Panc1 (cell line): Measurements from ENCODE around the gene SCG5.

Experiments
- POLR2AphosphoS5 ChIP-seq: IDR thresholded peaks from 2 replicates; pipeline ENCODE4 v1.6.1; 2012; ENCODE audit warnings: mild to moderate bottlenecking, low read depth, low read length, moderate library complexity
- TF ChIP-seq, protein P1 (sequence below): fragments of 450-650 bp; IDR thresholded peaks from 2 replicates; pipeline ENCODE4 v1.5.1; 2017; ENCODE audit warnings: mild to moderate bottlenecking
- TF ChIP-seq, protein P2 (sequence below), 2 experiments: IDR thresholded peaks; 2 replicates each; pipeline ENCODE4 v1.6.1; 2011 to 2012; ENCODE audit warnings: low read depth in 2 of 2, control low read depth in 1 of 2, low read length in 1 of 2, mild to moderate bottlenecking in 1 of 2, moderate library complexity in 1 of 2; ENCODE audit not compliant: insufficient read depth in 1 of 2

DNA sequence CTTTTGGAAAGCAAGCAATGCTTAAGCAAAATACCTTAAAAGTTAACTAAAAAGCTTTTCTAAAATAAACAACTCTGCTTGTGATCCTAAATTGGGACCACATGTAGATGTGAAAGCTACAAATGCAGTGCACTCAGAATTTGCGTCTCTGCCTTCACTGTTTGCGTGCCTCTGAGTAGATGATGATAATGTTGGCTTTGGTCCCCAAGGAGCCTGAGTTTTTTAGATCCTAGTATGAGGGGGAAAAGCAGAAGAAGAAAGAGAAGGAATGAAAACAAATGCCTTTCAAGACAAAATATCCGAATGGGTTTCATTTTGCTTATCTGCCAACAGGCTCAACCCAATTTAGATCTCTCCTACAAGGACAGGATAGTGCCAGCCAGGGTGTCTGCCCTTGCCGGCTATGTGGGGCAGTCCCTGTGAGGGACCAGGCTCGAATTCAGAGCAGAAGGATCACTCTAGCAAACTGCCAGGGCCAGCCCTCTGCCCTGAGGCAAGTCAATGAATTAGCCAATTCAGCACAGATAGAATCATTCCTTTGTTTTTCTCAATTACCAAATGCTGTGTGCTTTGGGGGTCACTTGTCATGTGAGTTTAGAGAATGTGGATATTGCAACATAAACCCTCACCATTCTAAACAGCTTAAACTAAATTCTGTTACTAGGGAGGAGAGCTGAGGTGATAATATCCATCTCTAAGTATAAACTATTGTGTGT, 28.5 kb downstream of the SCG5 start:
- TF ChIP-seq, protein P1, sequence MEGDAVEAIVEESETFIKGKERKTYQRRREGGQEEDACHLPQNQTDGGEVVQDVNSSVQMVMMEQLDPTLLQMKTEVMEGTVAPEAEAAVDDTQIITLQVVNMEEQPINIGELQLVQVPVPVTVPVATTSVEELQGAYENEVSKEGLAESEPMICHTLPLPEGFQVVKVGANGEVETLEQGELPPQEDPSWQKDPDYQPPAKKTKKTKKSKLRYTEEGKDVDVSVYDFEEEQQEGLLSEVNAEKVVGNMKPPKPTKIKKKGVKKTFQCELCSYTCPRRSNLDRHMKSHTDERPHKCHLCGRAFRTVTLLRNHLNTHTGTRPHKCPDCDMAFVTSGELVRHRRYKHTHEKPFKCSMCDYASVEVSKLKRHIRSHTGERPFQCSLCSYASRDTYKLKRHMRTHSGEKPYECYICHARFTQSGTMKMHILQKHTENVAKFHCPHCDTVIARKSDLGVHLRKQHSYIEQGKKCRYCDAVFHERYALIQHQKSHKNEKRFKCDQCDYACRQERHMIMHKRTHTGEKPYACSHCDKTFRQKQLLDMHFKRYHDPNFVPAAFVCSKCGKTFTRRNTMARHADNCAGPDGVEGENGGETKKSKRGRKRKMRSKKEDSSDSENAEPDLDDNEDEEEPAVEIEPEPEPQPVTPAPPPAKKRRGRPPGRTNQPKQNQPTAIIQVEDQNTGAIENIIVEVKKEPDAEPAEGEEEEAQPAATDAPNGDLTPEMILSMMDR, result no peak
- TF ChIP-seq, protein P2, sequence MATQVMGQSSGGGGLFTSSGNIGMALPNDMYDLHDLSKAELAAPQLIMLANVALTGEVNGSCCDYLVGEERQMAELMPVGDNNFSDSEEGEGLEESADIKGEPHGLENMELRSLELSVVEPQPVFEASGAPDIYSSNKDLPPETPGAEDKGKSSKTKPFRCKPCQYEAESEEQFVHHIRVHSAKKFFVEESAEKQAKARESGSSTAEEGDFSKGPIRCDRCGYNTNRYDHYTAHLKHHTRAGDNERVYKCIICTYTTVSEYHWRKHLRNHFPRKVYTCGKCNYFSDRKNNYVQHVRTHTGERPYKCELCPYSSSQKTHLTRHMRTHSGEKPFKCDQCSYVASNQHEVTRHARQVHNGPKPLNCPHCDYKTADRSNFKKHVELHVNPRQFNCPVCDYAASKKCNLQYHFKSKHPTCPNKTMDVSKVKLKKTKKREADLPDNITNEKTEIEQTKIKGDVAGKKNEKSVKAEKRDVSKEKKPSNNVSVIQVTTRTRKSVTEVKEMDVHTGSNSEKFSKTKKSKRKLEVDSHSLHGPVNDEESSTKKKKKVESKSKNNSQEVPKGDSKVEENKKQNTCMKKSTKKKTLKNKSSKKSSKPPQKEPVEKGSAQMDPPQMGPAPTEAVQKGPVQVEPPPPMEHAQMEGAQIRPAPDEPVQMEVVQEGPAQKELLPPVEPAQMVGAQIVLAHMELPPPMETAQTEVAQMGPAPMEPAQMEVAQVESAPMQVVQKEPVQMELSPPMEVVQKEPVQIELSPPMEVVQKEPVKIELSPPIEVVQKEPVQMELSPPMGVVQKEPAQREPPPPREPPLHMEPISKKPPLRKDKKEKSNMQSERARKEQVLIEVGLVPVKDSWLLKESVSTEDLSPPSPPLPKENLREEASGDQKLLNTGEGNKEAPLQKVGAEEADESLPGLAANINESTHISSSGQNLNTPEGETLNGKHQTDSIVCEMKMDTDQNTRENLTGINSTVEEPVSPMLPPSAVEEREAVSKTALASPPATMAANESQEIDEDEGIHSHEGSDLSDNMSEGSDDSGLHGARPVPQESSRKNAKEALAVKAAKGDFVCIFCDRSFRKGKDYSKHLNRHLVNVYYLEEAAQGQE (IDR thresholded peaks at IDR 0.05; ENCODE audit: insufficient read depth in 1 of 2, low read depth in 2 of 2, low read length in 1 of 2), result no peak
- TF ChIP-seq POLR2AphosphoS5, result no peak
